Aorta (tissue), 5 donors: ENCODE data around the gene BCAS1. TPM values are rescaled to one million over a fixed set of nuclear protein-coding genes. Genes with fewer than 3 reads are reported as not detected.
A peak's percentile ranks its signal among the peaks of the same experiment; 100 is the strongest.

Source experiments
- ATAC-seq: fragments of 200-7000 bp; cut with Tn5 transposase; one replicate; pipeline ENCODE4 v1.9.1; 2022; ENCODE audit warnings: moderate library complexity; ENCODE audit not compliant: low FRiP score
- DNase-seq, 2 donors: peaks; one replicate each; pipeline ENCODE4 v3.0.0-alpha.2; 2020
- H3K27ac ChIP-seq, 2 donors: one replicate each; pipeline ENCODE4 v1.5.1; 2013; ENCODE audit warnings: low read length in 2 of 2, mild to moderate bottlenecking in 2 of 2, moderate library complexity in 2 of 2, control low read depth in 1 of 2, inconsistent platforms in 1 of 2, low read depth in 1 of 2
- H3K27me3 ChIP-seq, 2 donors: one replicate each; pipeline ENCODE4 v1.6.1; 2013; ENCODE audit warnings: control low read depth in 1 of 2, low read length in 1 of 2, mild to moderate bottlenecking in 1 of 2, moderate library complexity in 1 of 2; ENCODE audit not compliant: insufficient read depth in 2 of 2, control insufficient read depth in 1 of 2
- H3K36me3 ChIP-seq, 2 donors: one replicate each; pipeline ENCODE4 v1.6.1; 2013; ENCODE audit warnings: control low read depth in 1 of 2, low read length in 1 of 2, mild to moderate bottlenecking in 1 of 2; ENCODE audit not compliant: insufficient read depth in 2 of 2, control insufficient read depth in 1 of 2
- H3K4me1 ChIP-seq, 2 donors: one replicate each; pipeline ENCODE4 v1.6.1; 2013; ENCODE audit warnings: low read length in 2 of 2, control low read depth in 1 of 2, mild to moderate bottlenecking in 1 of 2, moderate library complexity in 1 of 2; ENCODE audit not compliant: insufficient read depth in 2 of 2, control insufficient read depth in 1 of 2
- H3K4me3 ChIP-seq, 2 donors: one replicate each; pipeline ENCODE4 v1.5.1; 2013; ENCODE audit warnings: low read length in 2 of 2, control low read depth in 1 of 2, mild to moderate bottlenecking in 1 of 2
- H3K9me3 ChIP-seq: one replicate; pipeline ENCODE4 v1.6.1; 2013; ENCODE audit warnings: mild to moderate bottlenecking, low read length; ENCODE audit not compliant: control insufficient read depth
- WGBS, 2 donors: extraction: QIAGEN DNeasy Blood & Tissue Kit; methylation state at CpG; one replicate each; pipeline ENCODE4 v1.1.7; 2013; 5-methylcytosine and 5-hydroxymethylcytosine counted together
- intact Hi-C, 2 donors: fragments of 100-400 bp; cut with DNase I; formaldehyde crosslinking; loops; one replicate each; pipeline versions ENCODE4 v1.14.2 to v1.15.0; 2022
- polyA plus RNA-seq, 2 donors: library from polyadenylated mRNA; stranded (reverse); fragments of 200-250 nt; gene quantifications; one replicate each; pipeline ENCODE4 v1.2.3, GENCODE V29; 2013
- total RNA-seq, 2 donors: library from RNA; stranded (reverse); fragmentation: NEBNext Ultra II Directional; extraction: Animal tissue kit (Norgen Biotek cat#: 25700); gene quantifications; one replicate each; pipeline ENCODE4 v1.2.1, GENCODE V29; 2021
- donor health status: healthy with polysubstance abuse.
- donor health status: Bipolar disorder and iron deficiency.
- donor health status: DM: no; HTN: no; CAD: no.
- donor health status: DM: no; HTN: no; CAD: no.
- donor health status: DM: yes; HTN: yes; CAD: no.

The BCAS1 gene
- total and polyA plus RNA-seq, 4 donors, result 0.51 to 8.9 (median 1.8) TPM

GRCh38 chr20:54043076-54043967 is 27.1 kb downstream of the BCAS1 start:
- Histone ChIP-seq H3K4me1 (no peaks in the 10 kb centered on the region), H3K27me3 (no peaks in the 10 kb centered on the region), H3K27ac (no peak overlapping the region), H3K36me3 (no peaks in the 10 kb centered on the region), H3K4me3 (no peak overlapping the region), H3K9me3 (no peaks in the 10 kb centered on the region)
- peak; percentile 72 for ATAC-seq
- 52 to 58% methylated on average over 9 of the region's 9 CpGs for WGBS, 2 donors
- no peak for DNase-seq
- intact Hi-C loops, result no loop called here

DNA sequence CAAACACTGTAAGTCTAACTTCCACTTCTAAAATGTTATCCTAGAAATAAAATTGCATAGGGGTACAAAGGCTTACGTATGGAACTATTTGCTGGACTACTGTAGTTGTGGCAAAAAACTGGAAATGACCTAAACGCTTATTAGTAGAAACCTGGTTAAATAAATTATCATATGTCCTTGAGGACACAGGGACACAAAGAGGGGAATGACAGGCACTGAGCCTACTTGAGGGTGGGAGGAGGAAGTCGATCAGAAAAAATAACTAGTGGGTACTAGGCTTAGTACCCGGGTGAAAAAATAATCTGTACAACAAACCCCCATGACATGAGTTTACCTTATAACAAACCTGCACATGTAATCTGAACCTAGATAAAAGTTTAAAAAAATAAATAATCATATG is 28.4 kb downstream of the BCAS1 start:
- no peak for DNase-seq
- Histone ChIP-seq H3K27me3 (no peaks in the 10 kb centered on the region), H3K27ac (no peak overlapping the region), H3K9me3 (no peaks in the 10 kb centered on the region), H3K4me1 (no peaks in the 10 kb centered on the region), H3K36me3 (no peaks in the 10 kb centered on the region), H3K4me3 (no peak overlapping the region)
- intact Hi-C loops, result no loop called here
- ATAC-seq, result no peak
- WGBS, 2 donors, result 79 to 83% methylated on average over 4 of the region's 4 CpGs

DNA sequence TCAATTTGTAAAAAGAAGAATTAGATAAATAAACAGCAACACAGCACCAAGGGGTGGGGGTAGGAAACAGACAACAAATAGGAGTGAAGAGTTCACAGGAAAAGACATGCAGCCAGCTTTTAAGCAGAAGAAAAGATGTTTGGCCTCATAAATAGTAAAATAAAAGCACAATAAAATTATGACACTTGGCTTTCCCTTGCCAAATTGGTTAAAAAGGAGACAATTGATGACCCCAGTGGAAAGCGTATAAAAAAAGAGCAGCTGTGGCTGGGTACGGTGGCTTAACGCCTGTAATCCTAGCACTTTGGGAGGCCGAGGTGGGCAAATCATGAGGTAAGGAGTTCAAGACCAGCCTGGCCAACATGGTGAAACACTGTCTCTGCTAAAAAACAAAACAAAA is 29.1 kb downstream of the BCAS1 start:
- ATAC-seq, result no peak
- H3K27me3 ChIP-seq, result no peaks in the 10 kb centered on the region
- no peak overlapping the region for H3K27ac ChIP-seq
- H3K36me3 ChIP-seq, result no peaks in the 10 kb centered on the region
- WGBS, 2 donors, result 89 to 94% methylated on average over 4 of the region's 4 CpGs
- no peaks in the 10 kb centered on the region for H3K4me1 ChIP-seq
- no peak overlapping the region for H3K4me3 ChIP-seq
- intact Hi-C loops, result no loop called here
- DNase-seq, result no peak
- H3K9me3 ChIP-seq, result no peaks in the 10 kb centered on the region

- H3K27me3 ChIP-seq, result no peaks in the 10 kb centered on the region
- H3K27ac ChIP-seq, result no peak overlapping the region
- DNase-seq (no peak), ATAC-seq (peak; percentile 3)
- no peaks in the 10 kb centered on the region for H3K4me1 ChIP-seq
- H3K36me3 ChIP-seq, result no peaks in the 10 kb centered on the region
- H3K4me3 ChIP-seq, result no peak overlapping the region
- intact Hi-C loops, result no loop called here
- 51 to 57% methylated on average over 3 of the region's 3 CpGs for whole genome bisulfite sequencing, 2 donors
- no peaks in the 10 kb centered on the region for H3K9me3 ChIP-seq
These were observed 29.9 kb downstream of the BCAS1 start for GRCh38 chr20:54040531-54040930.

DNA sequence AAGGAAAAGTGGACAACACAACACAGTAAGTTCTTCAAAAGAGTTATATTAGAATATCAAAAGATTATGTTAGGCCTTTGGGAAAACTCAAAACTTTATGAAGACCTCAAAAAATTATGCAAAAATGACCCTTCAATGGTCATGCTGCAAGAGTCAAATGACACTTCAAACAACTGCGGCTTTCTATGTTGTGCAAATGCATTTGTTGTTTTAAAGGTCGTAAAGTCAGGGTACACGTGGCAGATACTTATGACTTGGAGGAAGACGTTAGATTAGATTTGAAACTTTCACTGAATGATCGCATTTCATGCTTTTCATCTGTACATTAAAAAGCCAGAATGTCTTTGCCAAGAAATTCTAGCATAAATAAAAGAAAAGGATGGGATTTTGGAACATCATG is 31.4 kb downstream of the BCAS1 start:
- Histone ChIP-seq H3K27ac (no peak overlapping the region), H3K4me3 (no peak overlapping the region), H3K9me3 (no peaks in the 10 kb centered on the region), H3K36me3 (no peaks in the 10 kb centered on the region), H3K4me1 (no peaks in the 10 kb centered on the region), H3K27me3 (no peaks in the 10 kb centered on the region)
- 31 to 44% methylated on average over 5 of the region's 5 CpGs for WGBS, 2 donors
- intact Hi-C loops, result no loop called here
- no peak for ATAC-seq
- no peak for DNase-seq

DNA sequence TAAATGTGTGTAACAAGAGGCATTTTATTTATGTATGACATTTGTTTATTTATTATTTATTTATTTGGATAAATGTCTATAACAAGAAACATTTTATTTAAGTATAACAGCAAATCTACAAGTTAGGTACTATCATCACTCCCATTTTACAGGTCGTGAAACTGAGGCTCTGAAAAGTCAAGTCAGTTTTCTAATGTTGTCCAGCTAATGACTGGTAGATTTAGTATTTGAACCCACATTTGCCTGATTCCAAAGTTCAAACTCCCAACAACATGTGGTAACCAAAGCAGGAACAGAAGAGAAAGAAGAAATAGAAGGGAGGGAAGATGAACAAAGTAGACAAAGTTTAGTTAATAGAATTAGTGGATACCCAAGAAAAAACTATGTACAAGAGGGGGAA is 32.9 kb downstream of the BCAS1 start:
- Histone ChIP-seq H3K4me1 (no peaks in the 10 kb centered on the region), H3K27ac (no peak overlapping the region), H3K27me3 (no peaks in the 10 kb centered on the region), H3K4me3 (no peak overlapping the region), H3K36me3 (no peaks in the 10 kb centered on the region), H3K9me3 (no peaks in the 10 kb centered on the region)
- no peak for DNase-seq
- intact Hi-C loops, result no loop called here
- 0 to 90% methylated on average over 1 of the region's 1 CpG for WGBS, 2 donors
- ATAC-seq, result no peak

GRCh38 chr20:54029643-54030042 is 40.8 kb downstream of the BCAS1 start:
- Histone ChIP-seq H3K27me3 (no peaks in the 10 kb centered on the region), H3K36me3 (no peaks in the 10 kb centered on the region), H3K27ac (no peak overlapping the region), H3K4me3 (no peak overlapping the region), H3K9me3 (no peaks in the 10 kb centered on the region), H3K4me1 (no peaks in the 10 kb centered on the region)
- intact Hi-C loops, result loop anchor here in 1 of 2 donors (1.0 kb wide), 1 partner anchor 17 kb away; no protein-coding TSS in a partner anchor
- no peak for ATAC-seq
- no peak for DNase-seq
- WGBS, 2 donors, result 94 to 97% methylated on average over 1 of the region's 1 CpG

DNA sequence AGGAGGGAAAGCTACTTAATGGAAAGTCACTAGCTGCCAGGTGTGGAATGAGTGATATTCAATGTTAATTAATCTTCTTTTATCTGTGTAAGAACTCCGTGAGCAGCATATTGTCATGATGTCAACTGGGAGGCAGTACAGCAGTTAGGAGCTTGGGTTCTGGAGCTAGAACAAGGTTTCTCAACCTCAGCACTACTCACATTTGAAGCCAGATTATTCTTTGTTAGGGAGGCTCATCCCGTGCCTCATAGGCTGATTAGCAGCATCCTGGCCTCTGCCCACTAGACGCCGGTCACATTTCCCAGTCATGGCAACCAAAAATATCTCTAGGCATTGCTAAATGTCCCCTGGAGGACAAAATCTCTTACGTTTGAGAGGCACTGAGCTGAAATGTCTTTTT is 41.2 kb downstream of the BCAS1 start:
- intact Hi-C loops, result no loop called here
- WGBS, 2 donors, result 52 to 55% methylated on average over 5 of the region's 5 CpGs
- no peak overlapping the region for H3K27ac ChIP-seq
- ATAC-seq, result peak; percentile 66
- no peaks in the 10 kb centered on the region for H3K36me3 ChIP-seq
- H3K9me3 ChIP-seq, result no peaks in the 10 kb centered on the region
- DNase-seq, result no peak
- H3K4me3 ChIP-seq, result no peak overlapping the region
- H3K4me1 ChIP-seq, result no peaks in the 10 kb centered on the region
- H3K27me3 ChIP-seq, result no peaks in the 10 kb centered on the region

- no peak for DNase-seq
- Histone ChIP-seq H3K36me3 (no peaks in the 10 kb centered on the region), H3K4me3 (no peak overlapping the region), H3K27me3 (no peaks in the 10 kb centered on the region), H3K4me1 (no peaks in the 10 kb centered on the region), H3K27ac (no peak overlapping the region), H3K9me3 (no peaks in the 10 kb centered on the region)
- no peak for ATAC-seq
- intact Hi-C loops, result no loop called here
- WGBS, 2 donors, result 82 to 85% methylated on average over 22 of the region's 22 CpGs
These were observed 42.0 kb downstream of the BCAS1 start for GRCh38 chr20:54028276-54029011.
